ENCODE measurements around the gene PPP1R14C.
"Not testable (repeated sequence)": the region's sequence is repeated elsewhere in the genome, so short reads cannot be mapped to it uniquely, and the experiment has no call there.

Gene PPP1R14C

DNA sequence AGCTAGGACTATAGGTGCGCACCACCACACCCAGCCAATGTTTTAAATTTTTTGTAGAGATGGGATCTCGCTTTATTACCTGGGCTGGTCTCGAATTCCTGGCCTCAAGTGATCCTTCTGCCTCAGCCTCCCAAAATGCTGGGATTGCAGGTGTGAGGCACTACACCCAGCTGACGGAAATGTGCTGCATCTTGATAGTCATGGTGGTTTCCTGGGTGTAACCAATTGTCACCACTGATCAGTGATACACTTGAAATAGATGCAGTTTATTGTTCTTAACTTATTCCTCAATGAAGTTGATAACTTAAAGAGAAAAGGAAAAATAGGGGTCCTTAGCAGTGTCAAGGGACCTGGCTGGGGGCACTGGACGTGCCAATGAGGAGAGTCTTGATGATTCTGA lies 92.4 kb downstream of the PPP1R14C start:
- intact Hi-C loops (cut with DNase I), result no loop called here
- no peak for DNase-seq

- intact Hi-C loops (cut with DNase I), result no loop called here
- DNase-seq, result no peak
These were observed 93.3 kb downstream of the PPP1R14C start for GRCh38 chr6:150236114-150236513.

- intact Hi-C loops (cut with DNase I), result no loop called here
- no peak for DNase-seq
These were observed 93.7 kb downstream of the PPP1R14C start for GRCh38 chr6:150236544-150236943.

GRCh38 chr6:150237626-150238025 lies 94.8 kb downstream of the PPP1R14C start:
- intact Hi-C loops (cut with DNase I), result no loop called here
- no peak for DNase-seq

DNA sequence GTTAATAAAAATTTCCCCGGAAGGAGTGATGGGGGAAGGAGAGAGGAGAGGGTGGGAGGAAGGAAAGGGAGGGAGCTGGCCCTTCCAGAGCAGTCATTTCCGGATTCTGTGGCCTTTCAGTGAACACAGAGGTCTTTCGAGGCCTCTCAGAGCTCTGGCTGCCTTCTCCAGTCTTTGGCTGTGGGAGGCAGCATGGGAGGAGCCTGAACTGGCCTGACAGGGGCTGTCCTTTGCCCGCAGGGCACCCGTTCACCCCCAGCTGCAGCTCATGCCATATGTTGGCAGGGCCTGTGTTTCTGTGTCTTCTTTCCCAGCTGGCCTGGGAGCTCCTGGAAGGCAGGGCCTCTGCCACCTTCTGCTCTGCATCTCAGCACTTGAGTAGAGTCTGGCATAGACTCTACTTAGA lies 95.5 kb downstream of the PPP1R14C start:
- intact Hi-C loops (cut with DNase I), result no loop called here
- no peak for DNase-seq

DNA sequence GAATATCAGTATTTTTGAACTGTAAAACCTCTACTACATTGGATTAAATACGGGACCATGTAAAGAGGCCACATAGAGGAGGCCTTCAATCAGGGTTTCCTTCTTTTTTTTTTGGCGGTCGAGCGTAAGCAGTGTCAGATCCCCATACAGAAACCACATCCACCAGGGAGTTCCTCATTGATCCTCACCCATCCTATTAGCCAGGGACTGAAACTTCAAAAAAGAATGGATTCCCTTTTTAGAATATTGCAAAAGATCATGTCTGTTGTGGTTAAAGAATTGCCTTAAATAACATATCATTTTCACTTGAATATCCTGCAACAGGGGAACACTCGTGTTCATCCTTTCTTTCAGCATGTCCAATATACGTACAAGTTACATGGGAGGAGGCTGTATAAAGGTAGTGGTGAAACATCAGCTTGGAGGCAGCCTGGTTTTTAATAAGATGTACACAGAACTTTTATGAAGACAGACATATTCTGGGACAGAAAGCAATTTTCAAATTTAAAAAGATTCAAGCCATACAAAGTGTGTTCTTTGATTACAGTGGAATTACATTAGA lies 96.1 kb downstream of the PPP1R14C start:
- DNase-seq, result no peak
- intact Hi-C loops (cut with DNase I), result no loop called here

GRCh38 chr6:150241756-150242155 lies 98.9 kb downstream of the PPP1R14C start:
- intact Hi-C loops (cut with DNase I), result not testable (repeated sequence)

GRCh38 chr6:150243620-150244314 lies 100.9 kb downstream of the PPP1R14C start:
- intact Hi-C loops (cut with DNase I), result no loop called here
- DNase-seq, result no peak

More at GRCh38 chr6:150241756-150242155, 98.9 kb downstream of the PPP1R14C start:
- not testable (repeated sequence) for DNase-seq

DNA sequence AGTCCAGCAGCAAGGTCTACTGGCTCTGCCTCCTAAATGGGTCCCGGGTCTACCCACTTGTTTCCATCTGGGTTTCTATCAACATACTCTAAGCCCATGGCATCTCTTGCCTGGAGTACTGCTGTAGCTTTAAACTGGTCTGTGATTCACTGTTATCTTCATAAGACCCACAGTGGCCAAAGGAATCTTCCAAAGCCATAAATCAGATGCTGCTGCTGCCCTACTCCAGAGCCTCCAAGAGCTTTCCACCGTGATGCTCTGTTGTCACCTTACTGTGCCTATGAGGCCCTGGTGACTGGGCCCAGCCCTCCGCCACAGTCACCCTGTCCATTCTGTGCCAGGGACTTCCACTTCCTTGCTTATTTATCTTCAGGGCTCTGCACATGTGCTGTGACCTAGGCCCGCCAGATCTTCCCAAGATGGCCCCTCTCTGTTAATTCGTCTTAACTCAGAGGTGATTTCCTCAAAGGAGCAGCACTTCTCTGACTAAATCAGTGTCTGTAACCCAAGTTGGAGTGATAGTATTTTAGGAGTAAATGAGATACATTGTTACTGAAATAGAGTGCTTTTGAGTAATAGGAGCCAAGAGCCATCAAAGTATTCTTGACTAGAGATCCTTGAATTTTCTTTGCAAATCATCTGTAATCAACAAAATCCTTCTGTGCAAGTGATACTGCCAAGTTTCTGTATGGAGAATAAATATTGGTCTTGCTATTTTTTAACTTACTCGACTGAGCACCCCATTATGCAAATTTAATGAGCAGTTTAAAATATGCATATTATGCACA lies 102.5 kb downstream of the PPP1R14C start:
- DNase-seq, result no peak
- intact Hi-C loops (cut with DNase I), result no loop called here

GRCh38 chr6:150247803-150248202 lies 105.0 kb downstream of the PPP1R14C start:
- DNase-seq, result no peak
- intact Hi-C loops (cut with DNase I), result no loop called here

- intact Hi-C loops (cut with DNase I), result no loop called here
- DNase-seq, result no peak
These were observed 105.5 kb downstream of the PPP1R14C start for GRCh38 chr6:150248300-150248699.

- intact Hi-C loops (cut with DNase I), result no loop called here
- DNase-seq, result no peak
These were observed 106.4 kb downstream of the PPP1R14C start for GRCh38 chr6:150249261-150249660.

DNA sequence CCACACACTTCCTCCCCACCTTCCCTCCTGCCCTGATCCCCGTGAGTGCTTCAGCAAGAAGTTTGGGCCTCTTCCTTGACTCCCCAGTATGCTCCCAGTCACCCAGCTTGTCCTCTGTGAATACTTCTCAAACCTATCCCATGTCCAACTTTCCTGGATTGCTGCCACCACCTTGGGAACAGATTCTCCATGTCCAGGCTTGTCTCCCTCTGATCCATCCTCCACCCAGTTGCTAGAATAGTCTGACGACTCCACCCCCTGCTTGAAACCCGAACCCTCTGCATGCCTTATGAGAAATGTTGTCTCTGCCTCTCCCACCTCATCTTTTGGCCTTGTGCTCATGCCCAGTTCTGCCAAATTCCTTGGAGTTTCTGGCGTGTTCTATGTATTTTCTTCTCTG lies 108.0 kb downstream of the PPP1R14C start:
- no peak for DNase-seq
- intact Hi-C loops (cut with DNase I), result no loop called here

DNA sequence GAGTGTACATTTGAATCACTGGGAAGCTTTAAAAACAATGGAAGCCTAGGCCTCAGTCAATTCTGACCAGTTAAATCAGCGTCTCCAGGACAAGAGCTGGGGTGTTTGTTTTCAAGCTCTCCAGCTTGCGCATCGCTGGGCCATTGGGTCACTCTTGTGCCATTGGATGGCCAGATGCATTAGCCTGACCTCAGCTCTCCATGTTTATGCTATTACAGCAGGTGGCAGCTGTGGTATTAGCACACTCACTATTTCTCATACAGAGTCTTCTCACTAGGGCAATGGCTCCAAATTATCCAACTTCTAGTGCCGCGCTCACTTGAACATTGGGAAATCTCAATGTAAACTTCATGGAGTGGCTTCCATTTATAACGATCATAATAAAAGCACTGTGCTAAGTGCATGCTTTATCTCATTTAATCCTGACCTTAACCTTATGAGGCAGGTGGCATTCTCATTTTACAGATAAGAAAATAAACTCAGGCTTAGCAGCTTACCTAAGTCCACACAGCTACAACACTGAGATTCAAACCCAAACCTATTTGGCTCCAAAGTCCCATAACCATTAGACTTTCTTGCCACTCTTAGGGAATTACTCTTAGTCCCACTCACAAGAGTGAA lies 108.8 kb downstream of the PPP1R14C start:
- no peak for DNase-seq
- intact Hi-C loops (cut with DNase I), result no loop called here

DNA sequence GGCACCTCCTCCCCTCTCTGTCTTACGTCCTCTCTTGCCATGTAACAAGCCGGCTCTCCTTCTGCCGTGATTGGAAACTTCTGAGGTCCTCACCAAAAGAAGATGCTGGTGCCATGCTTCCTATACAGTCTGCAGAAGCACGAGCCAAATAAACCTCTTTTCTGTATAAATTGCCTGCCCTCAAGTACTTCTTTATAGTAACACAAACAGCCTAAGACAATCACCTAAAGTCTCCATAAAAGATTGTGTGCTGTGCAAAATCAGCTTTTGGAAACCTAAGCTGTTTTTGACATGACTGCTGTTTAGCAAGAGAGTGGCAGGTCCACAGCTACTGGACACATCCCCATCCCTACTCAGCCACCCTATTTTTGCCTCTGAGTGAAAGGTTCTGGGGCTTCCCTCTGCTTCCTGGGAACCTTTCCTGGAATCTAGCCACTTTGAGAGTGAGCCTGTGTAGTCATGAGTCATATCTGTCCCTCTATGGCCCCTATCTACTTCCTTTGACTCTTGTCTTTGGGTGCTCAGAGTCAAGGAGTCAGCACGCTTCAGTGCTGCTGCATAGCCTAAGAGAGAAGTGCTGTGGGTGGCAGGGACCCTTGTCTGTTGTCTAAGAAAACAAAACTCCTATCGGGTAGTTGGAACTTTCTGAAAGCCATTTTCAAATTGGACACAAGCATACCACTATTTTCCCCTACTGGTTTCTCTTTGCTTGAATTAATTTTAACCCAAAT lies 110.0 kb downstream of the PPP1R14C start:
- intact Hi-C loops (cut with DNase I), result no loop called here
- no peak for DNase-seq

GRCh38 chr6:150253489-150253888 lies 110.6 kb downstream of the PPP1R14C start:
- intact Hi-C loops (cut with DNase I), result no loop called here
- DNase-seq, result peak in 3 of 42 donors; percentile 21 to 46 (median 33)

- intact Hi-C loops (cut with DNase I), result no loop called here
- DNase-seq, result peak in 6 of 42 donors; percentile 11 to 42 (median 22)
These were observed 111.9 kb downstream of the PPP1R14C start for GRCh38 chr6:150254770-150255169.

GRCh38 chr6:150255840-150256239 lies 113.0 kb downstream of the PPP1R14C start:
- intact Hi-C loops (cut with DNase I), result no loop called here
- no peak for DNase-seq

- no peak for DNase-seq
- intact Hi-C loops (cut with DNase I), result no loop called here
These were observed 113.9 kb downstream of the PPP1R14C start for GRCh38 chr6:150256618-150257272.
